HEK293T (cell line): Measurements from ENCODE around the gene ATG2B.

Source experiments
- ARNT ChIP-seq: fragments of 450-650 bp; IDR thresholded peaks from 2 replicates; pipeline ENCODE4 v1.6.1; 2017; ENCODE audit warnings: mild to moderate bottlenecking
- BHLHE40 ChIP-seq: fragments of 450-650 bp; IDR thresholded peaks from 2 replicates; pipeline ENCODE4 v1.6.1; 2016; ENCODE audit warnings: mild to moderate bottlenecking, moderate library complexity, borderline replicate concordance
- ELF4 ChIP-seq: fragments of 450-650 bp; IDR thresholded peaks from 2 replicates; pipeline ENCODE4 v1.6.1; 2017; ENCODE audit warnings: antibody characterized with exemption
- FOXA1 ChIP-seq: fragments of 450-650 bp; IDR thresholded peaks from 2 replicates; pipeline ENCODE4 v1.6.1; 2016; ENCODE audit warnings: mild to moderate bottlenecking
- FOXM1 ChIP-seq: fragments of 450-650 bp; IDR thresholded peaks from 2 replicates; pipeline ENCODE4 v1.6.1; 2017; ENCODE audit warnings: mild to moderate bottlenecking, borderline replicate concordance
- L3MBTL2 ChIP-seq: fragments of 450-650 bp; conservative IDR thresholded peaks from 2 replicates; pipeline ENCODE4 v1.6.1; 2016; ENCODE audit warnings: mild to moderate bottlenecking
- NFRKB ChIP-seq: fragments of 450-650 bp; IDR thresholded peaks from 2 replicates; pipeline ENCODE4 v1.6.1; 2016; ENCODE audit warnings: mild to moderate bottlenecking, moderate library complexity
- TARDBP ChIP-seq: fragments of 450-650 bp; IDR thresholded peaks from 2 replicates; pipeline ENCODE4 v1.6.1; 2016

GRCh38 chr14:96362071-96362964 is 823 bp downstream of the ATG2B start:
- TF ChIP-seq BHLHE40 (no peak), L3MBTL2 (peak; percentile 27), FOXM1 (no peak), ARNT (no peak), TARDBP (no peak), FOXA1 (no peak), ELF4 (no peak), NFRKB (no peak)
